Measurements from ENCODE around the gene ADGRG1.

The ADGRG1 gene

GRCh38 chr16:57606147-57606846 is 22.1 kb upstream of the ADGRG1 start:
- DNase-seq (ENCODE audit: low spot score), result no peak

DNA sequence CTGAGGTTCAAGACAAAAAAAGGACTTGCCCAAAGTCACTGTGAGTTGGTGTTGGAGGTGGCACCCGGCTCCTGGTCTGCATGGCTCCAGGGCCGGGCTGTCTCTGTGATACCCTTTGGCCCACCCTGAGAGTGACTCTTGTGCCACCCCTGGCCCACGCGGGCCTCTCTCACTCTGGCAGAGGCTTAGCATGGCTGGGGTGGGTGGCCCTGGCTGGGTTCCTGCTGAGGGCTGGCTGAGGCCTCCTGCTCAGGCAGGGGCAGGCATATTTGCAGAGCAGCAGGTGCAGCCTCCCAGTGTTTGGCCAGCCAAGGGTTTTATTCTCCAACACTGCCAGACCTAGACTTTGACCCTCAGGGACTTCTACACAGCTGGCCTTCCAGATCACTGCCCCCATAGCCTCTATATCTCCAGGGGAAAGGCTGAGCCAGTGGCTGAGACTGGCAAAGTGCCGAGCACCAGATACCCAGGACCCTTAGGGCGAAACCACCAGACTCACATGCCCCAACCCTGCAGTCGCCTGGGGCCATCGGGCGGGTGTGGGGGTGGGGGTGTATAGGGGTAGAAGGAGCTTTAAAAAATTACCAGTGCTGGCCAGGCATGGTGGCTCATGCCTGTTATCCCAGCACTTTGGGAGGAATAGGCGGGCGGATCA is 21.5 kb upstream of the ADGRG1 start:
- DNase-seq (ENCODE audit: low spot score), result no peak

GRCh38 chr16:57607676-57608461 is 20.6 kb upstream of the ADGRG1 start:
- DNase-seq (ENCODE audit: low spot score), result no peak

- DNase-seq (ENCODE audit: low spot score), result no peak
Observed at GRCh38 chr16:57608462-57609113, 19.8 kb upstream of the ADGRG1 start.

DNA sequence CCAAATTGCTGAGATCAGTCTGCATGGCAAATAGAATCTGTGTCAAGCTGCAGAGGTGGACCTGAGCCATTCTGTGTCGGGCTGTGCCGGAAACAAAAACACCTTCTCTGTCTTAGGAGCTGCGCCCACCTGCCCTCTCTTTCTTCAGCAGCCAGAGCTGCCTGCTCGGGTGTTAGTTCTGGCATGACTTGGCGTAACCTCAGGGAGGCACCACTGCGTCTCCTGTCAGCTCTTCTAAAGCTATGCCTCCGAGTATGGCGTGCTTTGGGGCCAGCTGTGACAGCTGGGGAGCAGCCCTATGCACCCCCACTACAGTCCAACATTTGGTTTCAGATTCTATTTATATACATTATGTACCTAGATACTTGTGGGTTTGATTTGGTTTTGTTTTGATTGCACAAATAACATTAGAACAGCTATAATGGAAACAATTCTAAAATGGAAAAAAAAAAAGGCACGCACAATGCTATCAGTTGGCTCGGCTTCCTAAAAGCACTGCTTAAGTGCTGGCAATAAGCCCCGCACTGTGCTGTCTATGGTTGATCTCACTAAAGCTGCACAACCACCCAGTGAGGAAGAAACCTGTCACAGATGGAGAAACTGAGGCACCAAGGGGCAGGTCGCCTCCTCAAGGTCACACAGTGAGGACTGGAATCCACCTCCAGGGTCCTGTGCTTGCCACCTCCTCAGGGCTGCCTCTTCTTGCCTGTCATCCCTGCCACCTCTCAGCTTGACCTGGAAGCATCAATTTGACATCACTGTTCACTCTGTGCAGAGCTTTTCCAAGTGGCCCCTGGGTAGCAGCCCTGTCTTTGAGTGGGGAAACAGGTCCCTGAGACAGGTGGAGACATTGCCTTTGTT is 18.7 kb upstream of the ADGRG1 start:
- DNase-seq (ENCODE audit: low spot score), result peak; percentile 49

GRCh38 chr16:57610611-57611010 is 17.8 kb upstream of the ADGRG1 start:
- no peak for DNase-seq (ENCODE audit: low spot score)

GRCh38 chr16:57611181-57611580 is 17.2 kb upstream of the ADGRG1 start:
- DNase-seq (ENCODE audit: low spot score), result peak; percentile 57

- no peak for DNase-seq (ENCODE audit: low spot score)
Observed at GRCh38 chr16:57611706-57612105, 16.7 kb upstream of the ADGRG1 start.

DNA sequence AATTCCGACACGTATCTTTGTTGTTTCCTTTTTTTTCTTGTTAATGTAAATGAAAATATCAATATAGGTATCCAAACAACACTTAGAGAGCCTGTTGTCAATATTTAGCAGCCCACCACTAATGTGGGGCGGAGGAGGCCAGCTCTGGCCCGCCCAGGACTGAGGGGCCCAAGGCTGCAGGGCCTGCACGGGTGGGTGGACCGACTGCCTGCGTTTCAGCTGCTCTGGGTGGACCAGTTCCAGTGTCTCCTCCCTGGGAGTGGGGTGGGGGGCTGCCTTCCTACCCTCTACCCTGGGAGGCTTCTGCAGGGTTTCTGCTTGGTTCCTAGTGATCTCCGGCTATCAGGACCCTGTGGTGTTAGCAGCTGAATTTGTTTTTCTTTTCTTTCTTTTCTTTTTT is 15.9 kb upstream of the ADGRG1 start:
- DNase-seq (ENCODE audit: low spot score), result no peak

DNA sequence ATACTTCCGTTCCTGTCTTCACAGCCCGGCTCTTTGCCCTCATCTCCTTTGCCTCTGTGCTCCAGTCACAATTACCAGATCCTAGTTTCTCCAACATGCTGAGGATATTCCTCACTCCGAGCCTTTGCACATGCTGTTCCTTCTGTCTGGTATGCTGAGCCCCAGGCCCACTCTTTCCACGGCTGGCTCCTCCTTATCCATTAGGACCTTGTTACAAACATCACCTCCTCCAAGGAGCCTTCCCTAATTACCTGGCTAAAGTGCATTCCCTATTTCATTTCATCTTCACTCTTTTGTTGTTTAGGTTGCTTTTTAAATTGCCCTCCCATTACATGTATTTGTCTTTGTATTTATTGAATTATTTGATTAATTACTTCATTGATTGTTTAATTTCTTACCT is 14.9 kb upstream of the ADGRG1 start:
- DNase-seq (ENCODE audit: low spot score), result no peak

GRCh38 chr16:57614536-57614935 is 13.9 kb upstream of the ADGRG1 start:
- DNase-seq (ENCODE audit: low spot score), result no peak

DNA sequence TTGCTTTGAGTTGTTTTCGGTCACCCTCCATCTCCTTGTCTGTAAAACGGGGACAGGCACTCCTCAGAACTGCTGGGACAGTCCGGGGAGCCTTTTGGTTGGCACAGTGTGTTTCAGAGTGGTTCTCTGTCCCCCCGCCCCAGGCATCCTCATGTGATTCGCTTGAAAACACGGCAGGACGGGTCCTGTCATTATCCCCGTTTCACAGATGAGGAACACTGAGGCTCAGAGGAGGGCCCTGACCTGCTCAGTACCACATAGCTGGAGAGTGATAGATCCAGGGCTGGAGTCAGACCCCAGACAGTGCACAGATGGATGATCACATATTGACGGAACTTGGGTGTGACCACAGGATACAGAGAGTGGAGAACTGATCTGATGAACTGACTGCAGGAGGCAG is 13.5 kb upstream of the ADGRG1 start:
- no peak for DNase-seq (ENCODE audit: low spot score)

DNA sequence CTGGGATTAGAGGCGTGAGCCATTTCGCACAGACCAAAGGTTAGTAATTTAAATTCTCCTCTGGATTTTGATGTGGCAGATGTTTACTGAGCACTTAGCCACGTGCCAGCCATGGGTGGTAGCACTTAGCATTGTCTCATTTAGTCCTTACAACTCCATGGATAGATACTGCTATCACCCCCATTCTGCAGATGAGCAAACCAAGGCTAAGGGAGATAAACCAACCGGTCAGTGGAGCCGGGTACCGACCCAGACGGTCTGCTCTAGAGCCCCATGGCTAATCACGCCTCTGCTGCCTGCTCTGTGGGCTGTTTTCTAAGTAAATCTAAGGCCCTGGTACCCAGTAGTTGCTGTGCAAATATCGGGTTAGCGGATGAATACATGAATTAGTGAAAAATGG is 12.6 kb upstream of the ADGRG1 start:
- no peak for DNase-seq (ENCODE audit: low spot score)

- DNase-seq (ENCODE audit: low spot score), result no peak
Observed at GRCh38 chr16:57616241-57616640, 12.2 kb upstream of the ADGRG1 start.

- DNase-seq (ENCODE audit: low spot score), result no peak
Observed at GRCh38 chr16:57616876-57617275, 11.6 kb upstream of the ADGRG1 start.

- DNase-seq (ENCODE audit: low spot score), result no peak
Observed at GRCh38 chr16:57617604-57618111, 10.8 kb upstream of the ADGRG1 start.

DNA sequence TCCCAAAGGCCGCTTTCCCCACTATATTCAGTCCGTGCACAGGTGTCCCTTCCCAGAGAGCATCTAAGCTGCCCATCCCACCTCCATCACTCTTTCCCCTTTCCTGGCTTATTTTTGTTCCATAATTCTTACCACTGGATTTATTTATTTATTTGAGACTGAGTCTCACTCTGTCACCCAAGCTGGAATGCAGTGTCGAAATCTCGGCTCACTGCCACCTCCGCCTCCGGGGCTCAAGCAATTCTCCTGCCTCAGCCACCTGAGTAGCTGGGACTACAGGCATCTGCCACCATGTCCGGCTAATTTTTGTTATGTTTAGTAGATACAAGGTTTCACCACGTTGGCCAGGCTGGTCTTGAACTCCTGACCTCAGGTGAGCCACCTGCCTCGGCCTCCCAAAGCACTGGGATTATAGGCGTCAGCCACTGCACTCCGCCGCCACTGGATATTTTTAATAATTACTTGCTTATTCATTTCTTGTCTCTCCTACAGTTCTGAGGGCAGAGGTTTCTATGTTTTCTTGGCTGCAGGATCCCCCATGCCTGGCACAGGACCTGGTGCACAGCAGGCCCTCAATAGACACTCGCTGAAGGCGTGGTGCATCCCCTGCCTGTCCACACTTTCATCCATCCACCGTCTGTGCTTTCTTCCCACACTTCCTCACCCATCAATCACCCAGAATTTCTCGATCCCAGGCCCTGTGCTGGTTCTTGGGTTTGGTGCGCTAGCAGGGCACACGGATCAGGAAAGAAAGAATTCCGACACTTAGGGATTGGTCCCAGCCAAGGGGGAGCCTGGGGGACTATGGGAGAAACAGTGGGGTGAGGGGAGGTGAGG is 9.9 kb upstream of the ADGRG1 start:
- no peak for DNase-seq (ENCODE audit: low spot score)

GRCh38 chr16:57619133-57619605 is 9.3 kb upstream of the ADGRG1 start:
- no peak for DNase-seq (ENCODE audit: low spot score)

DNA sequence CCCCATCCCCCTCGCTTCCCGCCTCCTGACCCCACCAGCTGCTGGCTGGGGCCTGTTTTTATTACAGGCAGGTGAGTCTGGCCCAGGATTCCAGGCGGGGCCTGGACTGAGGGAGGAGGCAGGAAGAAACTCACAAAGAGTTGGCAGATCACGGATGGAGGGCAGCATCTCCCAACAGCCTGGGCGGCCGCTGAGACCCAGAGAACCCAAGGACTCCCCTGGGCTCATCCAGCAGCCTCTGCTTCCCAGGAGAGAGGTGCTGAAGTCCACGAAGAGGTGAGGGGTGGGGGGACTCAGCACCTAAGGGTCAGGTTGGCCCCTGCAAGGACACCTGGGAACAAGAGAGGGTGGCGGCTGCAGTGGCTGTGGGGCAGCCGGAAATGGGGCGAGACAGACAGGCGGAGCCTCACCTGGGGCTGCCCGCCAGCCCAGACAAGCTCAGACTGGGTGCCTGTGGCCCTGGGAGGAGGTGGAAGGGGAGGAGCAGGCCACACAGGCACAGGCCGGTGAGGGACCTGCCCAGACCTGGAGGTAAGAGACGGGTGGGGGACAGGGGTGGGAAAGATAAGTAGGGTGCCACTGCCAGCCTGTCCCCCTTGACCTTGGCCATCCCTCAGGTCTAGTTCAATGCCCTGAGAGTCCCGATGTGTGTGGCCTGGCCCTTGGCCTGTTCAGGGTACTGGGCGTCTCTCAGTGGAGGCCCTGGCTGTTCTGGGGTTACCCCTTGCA is 8.7 kb upstream of the ADGRG1 start:
- no peak for DNase-seq (ENCODE audit: low spot score)
